HTERT RPE-1 (cell line): Measurements from ENCODE around the gene HORMAD1.
"Not testable (repeated sequence)": the region's sequence is repeated elsewhere in the genome, so short reads cannot be mapped to it uniquely, and the experiment has no call there.

Experiments used
- in situ Hi-C: fragments of 300-500 bp; cut with MboI; formaldehyde crosslinking; loops from 4 replicates; pipeline ENCODE4 v1.14.3; 2020; ENCODE audit warnings: low sequenced_read_pairs

HORMAD1 gene

GRCh38 chr1:150720703-150721102 lies at the start of gene HORMAD1:
HORMAD1 (minus strand) TSS chr1:150720895; CDS start chr1:150719505, 1,390 bp downstream.
- in situ Hi-C loops, result no loop called here

- in situ Hi-C loops, result not testable (repeated sequence)
Observed at GRCh38 chr1:150767704-150768103, 47.0 kb upstream of the HORMAD1 start.

GRCh38 chr1:150765977-150766301 lies 45.2 kb upstream of the HORMAD1 start:
- in situ Hi-C loops, result not testable (repeated sequence)

- in situ Hi-C loops, result no loop called here
Observed at GRCh38 chr1:150765296-150765976, 44.7 kb upstream of the HORMAD1 start, which contains the start of gene CTSS. CTSS (minus strand) TSS chr1:150765778; CDS start chr1:150764763, 1,015 bp downstream.

- in situ Hi-C loops, result no loop called here
Observed at GRCh38 chr1:150764617-150765101, 44.0 kb upstream of the HORMAD1 start.

GRCh38 chr1:150763018-150763417 lies 42.3 kb upstream of the HORMAD1 start:
- in situ Hi-C loops, result no loop called here

- in situ Hi-C loops, result no loop called here
Observed at GRCh38 chr1:150762552-150762951, 41.9 kb upstream of the HORMAD1 start.

GRCh38 chr1:150761801-150762200 lies 41.1 kb upstream of the HORMAD1 start:
- in situ Hi-C loops, result no loop called here

- in situ Hi-C loops, result no loop called here
Observed at GRCh38 chr1:150760013-150760412, 39.3 kb upstream of the HORMAD1 start.

GRCh38 chr1:150753416-150753815 lies 32.7 kb upstream of the HORMAD1 start:
- in situ Hi-C loops, result no loop called here

- in situ Hi-C loops, result no loop called here
Observed at GRCh38 chr1:150751443-150751842, 30.7 kb upstream of the HORMAD1 start.

- in situ Hi-C loops, result no loop called here
Observed at GRCh38 chr1:150749720-150750311, 29.1 kb upstream of the HORMAD1 start.

- in situ Hi-C loops, result no loop called here
Observed at GRCh38 chr1:150748878-150749719, 28.4 kb upstream of the HORMAD1 start.

- in situ Hi-C loops, result no loop called here
Observed at GRCh38 chr1:150730130-150730721, 9.5 kb upstream of the HORMAD1 start.

- in situ Hi-C loops, result no loop called here
Observed at GRCh38 chr1:150724336-150724735, 3.6 kb upstream of the HORMAD1 start.

- in situ Hi-C loops, result no loop called here
Observed at GRCh38 chr1:150720098-150720497, 597 bp downstream of the HORMAD1 start.

GRCh38 chr1:150718225-150718891 lies 2.3 kb downstream of the HORMAD1 start:
- in situ Hi-C loops, result no loop called here

GRCh38 chr1:150709031-150709430 lies 11.7 kb downstream of the HORMAD1 start:
- in situ Hi-C loops, result not testable (repeated sequence)

- in situ Hi-C loops, result no loop called here
Observed at GRCh38 chr1:150708595-150708994, 12.1 kb downstream of the HORMAD1 start.

GRCh38 chr1:150706091-150706490 lies 14.6 kb downstream of the HORMAD1 start:
- in situ Hi-C loops, result no loop called here

GRCh38 chr1:150703427-150703826 lies 17.3 kb downstream of the HORMAD1 start:
- in situ Hi-C loops, result no loop called here
